ENCODE measurements around the gene ZNF24. TPM values are rescaled to one million over a fixed set of nuclear protein-coding genes. Genes with fewer than 3 reads are reported as not detected.
A peak's percentile ranks its signal among the peaks of the same experiment; 100 is the strongest.

The ZNF24 gene
- total RNA-seq, 3 donors from 2014 or later: 39.0 to 79.0 (median 52.8) TPM

GRCh38 chr18:35389095-35389618 is 44.9 kb upstream of the ZNF24 start:
- DNase-seq (ENCODE audit: low spot score in 2 of 2): no peak
- Histone ChIP-seq H3K4me1 (no peaks in the 10 kb centered on the region), H3K36me3 (no peaks in the 10 kb centered on the region), H3K27ac (peak overlapping the region in 1 of 2 donors; percentile 65), H3K9me3 (no peaks in the 10 kb centered on the region), H3K4me3 (peak overlapping the region in 1 of 3 donors; percentile 25), H3K27me3 (no peaks in the 10 kb centered on the region)
- TF ChIP-seq POLR2A (IDR thresholded peaks at IDR 0.05) (no peak), CTCF (IDR thresholded peaks at IDR 0.05) (no peak), POLR2AphosphoS5 (IDR thresholded peaks at IDR 0.05) (no peak)
- intact Hi-C loops (cut with DNase I; ENCODE audit: low total_unique reads): no loop called here

- H3K4me1 ChIP-seq: no peaks in the 10 kb centered on the region
- intact Hi-C loops (cut with DNase I; ENCODE audit: low total_unique reads): no loop called here
- DNase-seq (ENCODE audit: low spot score in 2 of 2): no peak
These were observed 42.9 kb upstream of the ZNF24 start for GRCh38 chr18:35387152-35387571.

GRCh38 chr18:35386600-35387100 is 42.4 kb upstream of the ZNF24 start:
- Histone ChIP-seq H3K27me3 (no peaks in the 10 kb centered on the region), H3K27ac (no peak overlapping the region), H3K9me3 (no peaks in the 10 kb centered on the region), H3K4me1 (no peaks in the 10 kb centered on the region), H3K4me3 (no peak overlapping the region), H3K36me3 (no peaks in the 10 kb centered on the region)
- peak; percentile 45 to 76 (median 51) for TF ChIP-seq CTCF (IDR thresholded peaks at IDR 0.05)
- TF ChIP-seq POLR2A (IDR thresholded peaks at IDR 0.05): no peak
- no peak for TF ChIP-seq POLR2AphosphoS5 (IDR thresholded peaks at IDR 0.05)
- intact Hi-C loops (cut with DNase I; ENCODE audit: low total_unique reads): no loop called here
- DNase-seq (ENCODE audit: low spot score in 2 of 2): peak in 1 of 2 donors; percentile 27

More at GRCh38 chr18:35387152-35387571, 42.9 kb upstream of the ZNF24 start:
- Histone ChIP-seq H3K27me3 (no peaks in the 10 kb centered on the region), H3K27ac (no peak overlapping the region), H3K9me3 (no peaks in the 10 kb centered on the region), H3K36me3 (no peaks in the 10 kb centered on the region), H3K4me3 (no peak overlapping the region)
- TF ChIP-seq POLR2A (IDR thresholded peaks at IDR 0.05) (no peak), CTCF (IDR thresholded peaks at IDR 0.05) (no peak), POLR2AphosphoS5 (IDR thresholded peaks at IDR 0.05) (no peak)

- Histone ChIP-seq H3K27ac (no peak overlapping the region), H3K9me3 (no peaks in the 10 kb centered on the region), H3K27me3 (no peaks in the 10 kb centered on the region), H3K36me3 (no peaks in the 10 kb centered on the region), H3K4me1 (no peaks in the 10 kb centered on the region), H3K4me3 (no peak overlapping the region)
- no peak for TF ChIP-seq CTCF (IDR thresholded peaks at IDR 0.05)
- no peak for TF ChIP-seq POLR2AphosphoS5 (IDR thresholded peaks at IDR 0.05)
- TF ChIP-seq POLR2A (IDR thresholded peaks at IDR 0.05): no peak
- intact Hi-C loops (cut with DNase I; ENCODE audit: low total_unique reads): no loop called here
- DNase-seq (ENCODE audit: low spot score in 2 of 2): no peak
These were observed 38.9 kb upstream of the ZNF24 start for GRCh38 chr18:35383136-35383535.

- Histone ChIP-seq H3K36me3 (no peaks in the 10 kb centered on the region), H3K4me1 (no peaks in the 10 kb centered on the region), H3K27ac (no peak overlapping the region), H3K27me3 (no peaks in the 10 kb centered on the region), H3K9me3 (no peaks in the 10 kb centered on the region), H3K4me3 (no peak overlapping the region)
- intact Hi-C loops (cut with DNase I; ENCODE audit: low total_unique reads): no loop called here
- TF ChIP-seq POLR2AphosphoS5 (IDR thresholded peaks at IDR 0.05): no peak
- no peak for TF ChIP-seq CTCF (IDR thresholded peaks at IDR 0.05)
- TF ChIP-seq POLR2A (IDR thresholded peaks at IDR 0.05): no peak
- no peak for DNase-seq (ENCODE audit: low spot score in 2 of 2)
These were observed 35.2 kb upstream of the ZNF24 start for GRCh38 chr18:35379421-35379820.

All from breast epithelium (tissue), 4 donors.